Gastroesophageal sphincter (tissue), 4 donors: ENCODE results near the gene ADGRL2. TPM values are rescaled to one million over a fixed set of nuclear protein-coding genes. Genes with fewer than 3 reads are reported as not detected.
A peak's percentile ranks its signal among the peaks of the same experiment; 100 is the strongest.

Experiments used
- ATAC-seq: fragments of 150-250 bp; one replicate; pipeline ENCODE4 v1.9.1; 2016; ENCODE audit warnings: mild to moderate bottlenecking, moderate library complexity
- H3K27ac ChIP-seq, 4 donors: fragments of 200-600 bp; sonication (generic) in 3 of 4; 1 replicate in 3 of 4; 2 replicates in 1 of 4; pipeline ENCODE4 v1.5.1; 2016 to 2019
- H3K27me3 ChIP-seq: fragments of 200-600 bp; sonication (generic); one replicate; pipeline ENCODE4 v1.5.1; 2019
- H3K36me3 ChIP-seq, 2 donors: fragments of 200-600 bp; sonication (generic); one replicate each; pipeline ENCODE4 v1.5.1; 2019; ENCODE audit warnings: control low read depth in 1 of 2
- H3K4me1 ChIP-seq, 3 donors: fragments of 200-600 bp; sonication (generic); 1 replicate in 2 of 3; 2 replicates in 1 of 3; pipeline ENCODE4 v1.5.1; 2016 to 2019; ENCODE audit warnings: control low read depth in 2 of 3
- H3K4me3 ChIP-seq, 2 donors: fragments of 200-600 bp; sonication (generic); one replicate each; pipeline ENCODE4 v1.5.1; 2019; ENCODE audit warnings: mild to moderate bottlenecking in 1 of 2, moderate library complexity in 1 of 2
- H3K9me3 ChIP-seq, 3 donors: fragments of 200-600 bp; sonication (generic); one replicate each; pipeline ENCODE4 v1.5.1; 2017 to 2019; ENCODE audit warnings: control low read depth in 2 of 3
- EP300 ChIP-seq: sonication (generic); formaldehyde crosslinking; IDR thresholded peaks from one replicate; pipeline ENCODE4 v1.6.1; 2017; ENCODE audit warnings: antibody characterized with exemption, mild to moderate bottlenecking
- POLR2A ChIP-seq, 2 donors: fragments of 450-650 bp; IDR thresholded peaks; one replicate each; pipeline ENCODE4 v1.6.1; 2017; ENCODE audit warnings: antibody characterized with exemption in 2 of 2, mild to moderate bottlenecking in 2 of 2, moderate library complexity in 1 of 2
- POLR2AphosphoS5 ChIP-seq: sonication (generic); formaldehyde crosslinking; IDR thresholded peaks from one replicate; pipeline ENCODE4 v1.6.1; 2017; ENCODE audit warnings: antibody characterized with exemption
- WGBS, 2 donors: methylation state at CpG; one replicate each; pipeline ENCODE4 v1.1.5; 2018; ENCODE audit warnings: low coverage in 1 of 2; 5-methylcytosine and 5-hydroxymethylcytosine counted together
- total RNA-seq, 4 donors: library from RNA; depleted of rRNA; stranded (reverse); fragments of >200 nt; gene quantifications; one replicate each; pipeline ENCODE4 v1.1.0, GENCODE V29; 2016
- TF ChIP-seq, protein P1 (sequence below), 4 experiments: fragments of 200-600 bp in 2 of 4; fragments of 450-650 bp in 2 of 4; sonication (generic) in 1 of 4; IDR thresholded peaks; one replicate each; pipeline ENCODE4 v1.5.1; 2017 to 2019; ENCODE audit warnings: antibody characterized with exemption in 4 of 4, mild to moderate bottlenecking in 2 of 4, moderate library complexity in 2 of 4

The ADGRL2 gene
- total RNA-seq, 4 donors from 2014 or later, result 68.9 to 141 (median 83.8) TPM

DNA sequence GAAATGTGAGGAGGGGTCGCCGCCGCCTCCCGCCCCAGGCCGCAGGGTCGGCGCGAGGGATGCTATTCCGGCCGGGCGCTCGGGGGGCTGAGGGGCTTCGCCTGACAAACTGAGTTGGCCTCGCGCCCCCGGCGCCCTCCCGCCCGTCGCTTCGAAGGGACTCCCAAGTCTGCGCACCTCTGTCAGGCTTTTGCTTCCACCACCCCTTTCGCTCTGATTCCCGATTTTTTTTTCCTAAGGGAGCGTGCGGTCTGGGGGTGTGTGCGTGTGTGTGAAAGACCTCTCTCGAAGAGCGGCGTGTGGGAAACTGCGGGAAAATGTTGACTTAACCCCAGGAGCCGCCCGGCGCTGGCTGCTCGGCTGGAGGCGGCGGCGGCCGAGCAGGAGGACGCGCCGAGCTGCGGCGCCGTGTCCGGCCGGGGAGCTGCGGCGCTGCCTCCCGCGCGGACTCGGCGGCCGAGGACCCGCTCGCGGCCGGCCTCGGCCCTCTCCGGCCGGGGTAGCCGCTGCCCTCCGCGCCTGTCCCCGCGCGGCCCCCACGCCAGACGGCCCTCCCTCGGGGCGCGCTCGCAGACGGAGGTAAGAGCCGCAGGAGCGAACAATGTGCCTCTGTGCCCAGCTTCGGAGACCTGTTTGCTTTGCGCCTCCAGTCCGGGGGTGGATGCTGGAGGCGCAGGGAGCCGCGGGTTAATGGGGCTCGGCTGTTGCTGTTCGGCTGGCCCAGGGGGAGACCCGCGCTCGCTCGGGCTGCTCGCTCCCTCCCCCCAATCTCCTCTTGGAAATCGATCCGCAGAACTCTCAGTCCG, 1.1 kb downstream of the ADGRL2 start:
- H3K9me3 ChIP-seq, result no peaks in the 10 kb centered on the region
- H3K36me3 ChIP-seq, result no peaks in the 10 kb centered on the region
- peak; percentile 46 for ATAC-seq
- peaks cover 0 to 41% (median 0%) of the 10 kb centered on the region in 3 donors for H3K4me1 ChIP-seq
- peak overlapping the region; percentile 89 to 99 for H3K4me3 ChIP-seq
- peak overlapping the region; percentile 94 to 99 (median 98) for H3K27ac ChIP-seq
- 0% methylated on average over 2 of the region's 93 CpGs; no CpG with 5 or more reads in 1 of the 2 donors for WGBS, 2 donors
- TF ChIP-seq, protein P1, sequence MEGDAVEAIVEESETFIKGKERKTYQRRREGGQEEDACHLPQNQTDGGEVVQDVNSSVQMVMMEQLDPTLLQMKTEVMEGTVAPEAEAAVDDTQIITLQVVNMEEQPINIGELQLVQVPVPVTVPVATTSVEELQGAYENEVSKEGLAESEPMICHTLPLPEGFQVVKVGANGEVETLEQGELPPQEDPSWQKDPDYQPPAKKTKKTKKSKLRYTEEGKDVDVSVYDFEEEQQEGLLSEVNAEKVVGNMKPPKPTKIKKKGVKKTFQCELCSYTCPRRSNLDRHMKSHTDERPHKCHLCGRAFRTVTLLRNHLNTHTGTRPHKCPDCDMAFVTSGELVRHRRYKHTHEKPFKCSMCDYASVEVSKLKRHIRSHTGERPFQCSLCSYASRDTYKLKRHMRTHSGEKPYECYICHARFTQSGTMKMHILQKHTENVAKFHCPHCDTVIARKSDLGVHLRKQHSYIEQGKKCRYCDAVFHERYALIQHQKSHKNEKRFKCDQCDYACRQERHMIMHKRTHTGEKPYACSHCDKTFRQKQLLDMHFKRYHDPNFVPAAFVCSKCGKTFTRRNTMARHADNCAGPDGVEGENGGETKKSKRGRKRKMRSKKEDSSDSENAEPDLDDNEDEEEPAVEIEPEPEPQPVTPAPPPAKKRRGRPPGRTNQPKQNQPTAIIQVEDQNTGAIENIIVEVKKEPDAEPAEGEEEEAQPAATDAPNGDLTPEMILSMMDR (IDR thresholded peaks at IDR 0.05), result peak in 1 of 4 experiments; percentile 16
- no peak for TF ChIP-seq POLR2AphosphoS5
- no peaks in the 10 kb centered on the region for H3K27me3 ChIP-seq

DNA sequence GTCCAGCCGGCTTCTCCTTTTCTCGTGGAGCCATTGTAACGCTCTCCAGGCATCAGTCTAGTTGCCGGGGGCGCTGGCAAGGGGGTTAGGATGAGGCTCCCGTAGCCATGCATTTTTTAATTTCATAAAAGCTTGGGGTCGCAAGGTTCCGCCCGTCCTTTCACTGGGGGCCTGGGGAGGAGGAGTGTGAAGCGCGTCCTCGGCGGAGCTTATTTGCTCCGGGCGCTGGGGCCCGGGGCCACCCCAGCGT, 1.6 kb downstream of the ADGRL2 start:
- no peaks in the 10 kb centered on the region for H3K9me3 ChIP-seq

DNA sequence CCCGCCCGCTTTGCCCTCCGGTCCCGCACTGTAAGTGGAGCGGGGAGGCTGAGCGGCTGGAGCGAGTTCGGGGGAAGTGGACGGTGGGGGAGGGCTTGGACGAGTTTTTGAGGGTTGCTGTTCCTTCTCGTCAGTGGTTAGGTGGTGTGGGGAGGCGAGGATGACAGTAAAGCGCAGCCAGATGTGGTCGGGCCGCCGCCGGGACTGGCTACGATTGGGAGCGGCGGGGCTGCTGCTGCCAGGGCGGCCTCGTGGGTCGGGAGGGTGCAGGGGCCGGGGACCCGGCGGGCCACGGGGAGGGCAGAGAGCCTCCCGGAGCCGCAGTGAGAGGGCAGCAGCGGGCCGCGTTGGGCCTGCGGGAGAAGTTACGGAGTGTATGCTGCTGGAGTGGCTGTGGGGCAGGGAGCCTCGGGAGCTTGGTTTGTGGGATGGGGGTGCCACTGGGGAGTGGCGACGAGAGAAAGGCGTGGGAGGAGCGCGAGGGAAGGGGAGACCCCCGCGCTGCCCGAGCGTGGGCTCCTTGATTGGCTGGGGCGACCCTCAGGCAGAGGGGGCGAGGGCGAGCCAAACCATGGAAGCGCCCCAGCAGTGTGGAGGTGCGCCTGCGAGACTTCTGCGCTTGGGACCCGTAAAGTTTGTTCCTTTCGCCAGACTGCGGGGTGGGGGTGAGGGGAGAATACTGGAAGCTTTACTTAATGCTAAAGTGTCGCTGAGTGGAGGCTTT, 2.1 kb downstream of the ADGRL2 start:
- ATAC-seq, result peak; percentile 62
- peaks cover 0 to 44% (median 0%) of the 10 kb centered on the region in 3 donors for H3K4me1 ChIP-seq
- H3K27ac ChIP-seq, result peak overlapping the region; percentile 19 to 99 (median 96)
- peak in 1 of 2 donors; percentile 14 for TF ChIP-seq POLR2A (IDR thresholded peaks at IDR 0.05)
- TF ChIP-seq, protein P1 (IDR thresholded peaks at IDR 0.05), result peak; percentile 8 to 87 (median 46)
- no peak for TF ChIP-seq EP300
- peak; percentile 27 for TF ChIP-seq POLR2AphosphoS5
- H3K36me3 ChIP-seq, result no peaks in the 10 kb centered on the region
- peak overlapping the region; percentile 89 to 99 for H3K4me3 ChIP-seq
- no peaks in the 10 kb centered on the region for H3K27me3 ChIP-seq
- WGBS, 2 donors, result 0% methylated on average over 13 to 14 of the region's 55 CpGs
- no peaks in the 10 kb centered on the region for H3K9me3 ChIP-seq

More for the DNA sequence above, 1.6 kb downstream of the ADGRL2 start:
- no peak for TF ChIP-seq EP300
- no peak for TF ChIP-seq POLR2AphosphoS5
- no peak for TF ChIP-seq POLR2A (IDR thresholded peaks at IDR 0.05)
- TF ChIP-seq, protein P1 (IDR thresholded peaks at IDR 0.05), result no peak
- H3K4me3 ChIP-seq, result peak overlapping the region; percentile 89 to 99
- ATAC-seq, result no peak
- no CpG with 5 or more reads among the region's 17 CpGs for WGBS, 2 donors
- peak overlapping the region; percentile 19 to 99 (median 96) for H3K27ac ChIP-seq
- no peaks in the 10 kb centered on the region for H3K27me3 ChIP-seq
- H3K36me3 ChIP-seq, result no peaks in the 10 kb centered on the region
- peaks cover 0 to 41% (median 0%) of the 10 kb centered on the region in 3 donors for H3K4me1 ChIP-seq

DNA sequence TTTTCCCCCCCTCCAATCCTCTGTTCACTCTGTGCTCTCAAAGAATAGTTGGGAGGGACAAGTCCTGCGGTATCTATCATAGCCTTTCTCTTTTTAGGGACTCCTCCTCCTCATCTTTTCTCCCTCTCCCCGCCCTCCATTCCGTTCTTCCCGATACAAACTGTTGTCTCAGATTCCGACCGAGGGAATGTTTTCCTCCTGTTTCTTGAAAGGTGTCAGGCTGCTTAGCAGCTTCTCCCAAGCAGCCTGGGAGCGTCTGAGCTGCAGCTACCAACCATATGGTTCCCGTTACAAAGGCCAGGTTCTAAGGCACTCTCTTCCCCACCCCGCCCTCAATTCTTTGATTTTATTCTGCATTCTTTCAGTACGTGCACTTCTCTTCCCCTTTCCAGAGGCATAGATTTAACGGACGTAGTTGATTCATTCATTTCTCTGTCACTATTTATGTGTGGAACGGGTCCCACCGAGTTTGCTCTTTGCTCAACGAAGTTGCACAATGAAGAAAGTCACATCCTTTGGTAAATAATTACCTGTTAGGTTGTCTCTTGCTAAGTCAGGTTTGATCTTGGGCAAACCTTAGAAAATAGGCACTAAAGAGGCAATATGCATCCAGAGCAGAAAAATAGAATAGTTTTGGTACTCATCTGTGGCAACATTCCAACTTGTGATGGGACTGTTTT, 2.8 kb downstream of the ADGRL2 start:
- Histone ChIP-seq H3K36me3 (no peaks in the 10 kb centered on the region), H3K27me3 (no peaks in the 10 kb centered on the region), H3K9me3 (no peaks in the 10 kb centered on the region), H3K4me1 (peaks cover 0 to 51% (median 0%) of the 10 kb centered on the region in 3 donors), H3K27ac (peak overlapping the region in 3 of 4 donors; percentile 94 to 99 (median 97)), H3K4me3 (peak overlapping the region; percentile 89 to 99)
- no peak for ATAC-seq
- TF ChIP-seq POLR2A (IDR thresholded peaks at IDR 0.05) (no peak), EP300 (no peak), POLR2AphosphoS5 (no peak)
- TF ChIP-seq, protein P1 (IDR thresholded peaks at IDR 0.05), result no peak
- WGBS, 2 donors, result 1 to 2% methylated on average over 15 of the region's 15 CpGs
